CD1c-positive myeloid dendritic cell (primary cell): ENCODE measurements around the gene PRDM15.
A peak's percentile ranks its signal among the peaks of the same experiment; 100 is the strongest.

ENCODE experiments used
- DNase-seq: peaks from one replicate; pipeline ENCODE4 v3.0.0-alpha.2; 2016; ENCODE audit errors: extremely low spot score

The PRDM15 gene

GRCh38 chr21:41886328-41886727 lies 7.2 kb upstream of the PRDM15 start:
- no peak for DNase-seq

GRCh38 chr21:41885341-41886024 lies 6.3 kb upstream of the PRDM15 start:
- DNase-seq, result no peak

- DNase-seq, result no peak
Measured at GRCh38 chr21:41884501-41885030, 5.4 kb upstream of the PRDM15 start.

- DNase-seq, result no peak
Measured at GRCh38 chr21:41883582-41883981, 4.4 kb upstream of the PRDM15 start.

GRCh38 chr21:41881051-41881450 lies 1.9 kb upstream of the PRDM15 start:
- DNase-seq, result no peak

GRCh38 chr21:41880153-41880552 lies 1.0 kb upstream of the PRDM15 start:
- DNase-seq, result no peak

GRCh38 chr21:41878831-41879189 lies 334 bp downstream of the PRDM15 start:
- peak; percentile 81 for DNase-seq

GRCh38 chr21:41877901-41878830 lies 978 bp downstream of the PRDM15 start:
- DNase-seq, result peak; percentile 51

- DNase-seq, result no peak
Measured at GRCh38 chr21:41876928-41877652, 2.1 kb downstream of the PRDM15 start.

- DNase-seq, result no peak
Measured at GRCh38 chr21:41876396-41876795, 2.7 kb downstream of the PRDM15 start.

- no peak for DNase-seq
Measured at GRCh38 chr21:41875086-41875485, 4.1 kb downstream of the PRDM15 start.

- DNase-seq, result no peak
Measured at GRCh38 chr21:41874611-41875010, 4.5 kb downstream of the PRDM15 start.

GRCh38 chr21:41873426-41873825 lies 5.7 kb downstream of the PRDM15 start:
- DNase-seq, result no peak

- DNase-seq, result no peak
Measured at GRCh38 chr21:41873005-41873404, 6.1 kb downstream of the PRDM15 start.

GRCh38 chr21:41871293-41872030 lies 7.7 kb downstream of the PRDM15 start:
- no peak for DNase-seq

GRCh38 chr21:41869771-41870170 lies 9.4 kb downstream of the PRDM15 start:
- DNase-seq, result no peak

- DNase-seq, result no peak
Measured at GRCh38 chr21:41868062-41868710, 11.0 kb downstream of the PRDM15 start.

GRCh38 chr21:41867313-41867712 lies 11.8 kb downstream of the PRDM15 start:
- DNase-seq, result no peak

GRCh38 chr21:41866274-41866809 lies 12.8 kb downstream of the PRDM15 start:
- DNase-seq, result no peak

GRCh38 chr21:41865002-41865777 lies 14.0 kb downstream of the PRDM15 start:
- DNase-seq, result no peak
